Glutamatergic neuron (in vitro differentiated cells): ENCODE data around the gene DERL2. TPM values are rescaled to one million over a fixed set of nuclear protein-coding genes. Genes with fewer than 3 reads are reported as not detected.

Experiments
- DNase-seq: peaks from one replicate; pipeline ENCODE4 v3.0.0; 2022
- H3K27ac Mint-ChIP-seq: one replicate; pipeline ENCODE4 v1.8.0; 2020; ENCODE audit warnings: mild to moderate bottlenecking, mixed read lengths, inconsistent platforms; ENCODE audit not compliant: unreplicated experiment
- H3K27me3 Mint-ChIP-seq: one replicate; pipeline ENCODE4 v1.8.0; 2020; ENCODE audit warnings: mild to moderate bottlenecking, moderate library complexity, mixed read lengths, inconsistent platforms; ENCODE audit not compliant: unreplicated experiment
- H3K36me3 Mint-ChIP-seq: one replicate; pipeline ENCODE4 v1.8.0; 2020; ENCODE audit warnings: mild to moderate bottlenecking, mixed read lengths, inconsistent platforms; ENCODE audit not compliant: unreplicated experiment
- H3K4me1 Mint-ChIP-seq: one replicate; pipeline ENCODE4 v1.8.0; 2020; ENCODE audit warnings: mild to moderate bottlenecking, low read depth, mixed read lengths, inconsistent platforms; ENCODE audit not compliant: unreplicated experiment
- H3K4me3 Mint-ChIP-seq: one replicate; pipeline ENCODE4 v1.8.0; 2020; ENCODE audit warnings: mild to moderate bottlenecking, mixed read lengths, inconsistent platforms; ENCODE audit not compliant: unreplicated experiment
- H3K9me3 Mint-ChIP-seq: one replicate; pipeline ENCODE4 v1.8.0; 2020; ENCODE audit warnings: mild to moderate bottlenecking, moderate library complexity, mixed read lengths, inconsistent platforms; ENCODE audit not compliant: unreplicated experiment
- total RNA-seq: library from RNA; stranded (reverse); fragmentation: NEBNext Ultra II Directional; extraction: Animal tissue kit (Norgen Biotek cat#: 25700); gene quantifications from one replicate; pipeline ENCODE4 v1.2.1, GENCODE V29; 2021; ENCODE audit not compliant: unreplicated experiment
- TF ChIP-seq, protein P1 (sequence below): fragments of 200-600 bp; sonication (generic); IDR thresholded peaks from one replicate; pipeline ENCODE4 v1.5.0; 2021; ENCODE audit not compliant: partially characterized antibody, unreplicated experiment

Gene DERL2
- total RNA-seq, 1 donor from 2014 or later, result 56.1 TPM

- Mint-ChIP-seq H3K4me1 (peaks cover 6% of the 10 kb centered on the region), H3K4me3 (peak overlapping the region; percentile 10), H3K27ac (no peak overlapping the region), H3K27me3 (peaks cover 12% of the 10 kb centered on the region), H3K9me3 (peaks cover 5% of the 10 kb centered on the region), H3K36me3 (peaks cover 8% of the 10 kb centered on the region)
- no peak for DNase-seq
- TF ChIP-seq, protein P1, sequence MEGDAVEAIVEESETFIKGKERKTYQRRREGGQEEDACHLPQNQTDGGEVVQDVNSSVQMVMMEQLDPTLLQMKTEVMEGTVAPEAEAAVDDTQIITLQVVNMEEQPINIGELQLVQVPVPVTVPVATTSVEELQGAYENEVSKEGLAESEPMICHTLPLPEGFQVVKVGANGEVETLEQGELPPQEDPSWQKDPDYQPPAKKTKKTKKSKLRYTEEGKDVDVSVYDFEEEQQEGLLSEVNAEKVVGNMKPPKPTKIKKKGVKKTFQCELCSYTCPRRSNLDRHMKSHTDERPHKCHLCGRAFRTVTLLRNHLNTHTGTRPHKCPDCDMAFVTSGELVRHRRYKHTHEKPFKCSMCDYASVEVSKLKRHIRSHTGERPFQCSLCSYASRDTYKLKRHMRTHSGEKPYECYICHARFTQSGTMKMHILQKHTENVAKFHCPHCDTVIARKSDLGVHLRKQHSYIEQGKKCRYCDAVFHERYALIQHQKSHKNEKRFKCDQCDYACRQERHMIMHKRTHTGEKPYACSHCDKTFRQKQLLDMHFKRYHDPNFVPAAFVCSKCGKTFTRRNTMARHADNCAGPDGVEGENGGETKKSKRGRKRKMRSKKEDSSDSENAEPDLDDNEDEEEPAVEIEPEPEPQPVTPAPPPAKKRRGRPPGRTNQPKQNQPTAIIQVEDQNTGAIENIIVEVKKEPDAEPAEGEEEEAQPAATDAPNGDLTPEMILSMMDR, result no peak
Observed at GRCh38 chr17:5502552-5502951, 16.6 kb upstream of the DERL2 start.

DNA sequence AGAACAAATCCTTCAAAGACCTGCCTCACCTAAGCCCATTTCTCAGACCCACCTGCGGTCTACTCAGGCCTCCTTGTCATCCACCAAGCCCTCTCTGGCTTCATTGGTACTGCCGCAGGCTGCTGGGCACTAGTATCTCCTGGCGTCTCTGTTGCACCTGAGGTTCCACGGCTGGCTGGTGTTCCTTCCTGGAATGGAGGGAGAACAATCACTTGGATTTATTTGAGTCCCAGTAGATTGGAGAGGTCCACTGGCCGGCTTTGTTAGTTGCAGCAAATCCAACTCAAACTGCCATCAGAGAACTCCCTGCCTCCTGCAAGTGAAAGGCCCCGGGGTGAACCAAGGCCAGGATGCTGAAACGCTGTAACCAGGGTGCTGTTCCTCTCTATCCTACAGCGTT lies 15.7 kb upstream of the DERL2 start:
- Mint-ChIP-seq H3K27me3 (peaks cover 12% of the 10 kb centered on the region), H3K36me3 (peaks cover 8% of the 10 kb centered on the region), H3K4me1 (peaks cover 6% of the 10 kb centered on the region), H3K27ac (peak overlapping the region; percentile 69), H3K4me3 (peak overlapping the region; percentile 92), H3K9me3 (peaks cover 5% of the 10 kb centered on the region)
- TF ChIP-seq, protein P1, result no peak
- DNase-seq, result no peak

GRCh38 chr17:5500589-5501391 lies 14.8 kb upstream of the DERL2 start:
- Mint-ChIP-seq H3K36me3 (peaks cover 8% of the 10 kb centered on the region), H3K9me3 (peaks cover 5% of the 10 kb centered on the region), H3K4me3 (peak overlapping the region; percentile 96), H3K27ac (peak overlapping the region; percentile 96), H3K4me1 (peaks cover 6% of the 10 kb centered on the region), H3K27me3 (peaks cover 12% of the 10 kb centered on the region)
- TF ChIP-seq, protein P1, result no peak
- DNase-seq, result peak; percentile 97

DNA sequence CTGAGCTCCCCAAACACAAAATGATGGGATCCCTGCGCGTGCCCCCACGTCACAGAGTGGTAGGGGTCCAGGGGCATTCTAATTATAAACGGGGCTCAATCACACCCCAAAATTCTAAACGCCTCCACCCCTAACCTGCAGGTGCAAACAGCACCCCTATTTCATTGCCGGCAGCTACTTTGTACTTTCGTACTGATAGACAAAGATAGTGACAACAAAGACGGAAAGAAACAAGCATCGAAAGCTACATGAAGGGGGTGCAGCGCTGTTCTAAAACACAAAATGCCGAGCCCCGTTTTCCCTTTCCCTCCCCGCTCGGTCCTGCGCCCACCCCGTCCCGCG lies 14.2 kb upstream of the DERL2 start:
- no peak for DNase-seq
- Mint-ChIP-seq H3K27me3 (peaks cover 12% of the 10 kb centered on the region), H3K27ac (peak overlapping the region; percentile 96), H3K9me3 (peaks cover 5% of the 10 kb centered on the region), H3K4me1 (peaks cover 6% of the 10 kb centered on the region), H3K4me3 (peak overlapping the region; percentile 96), H3K36me3 (peaks cover 8% of the 10 kb centered on the region)
- TF ChIP-seq, protein P1, result no peak

DNA sequence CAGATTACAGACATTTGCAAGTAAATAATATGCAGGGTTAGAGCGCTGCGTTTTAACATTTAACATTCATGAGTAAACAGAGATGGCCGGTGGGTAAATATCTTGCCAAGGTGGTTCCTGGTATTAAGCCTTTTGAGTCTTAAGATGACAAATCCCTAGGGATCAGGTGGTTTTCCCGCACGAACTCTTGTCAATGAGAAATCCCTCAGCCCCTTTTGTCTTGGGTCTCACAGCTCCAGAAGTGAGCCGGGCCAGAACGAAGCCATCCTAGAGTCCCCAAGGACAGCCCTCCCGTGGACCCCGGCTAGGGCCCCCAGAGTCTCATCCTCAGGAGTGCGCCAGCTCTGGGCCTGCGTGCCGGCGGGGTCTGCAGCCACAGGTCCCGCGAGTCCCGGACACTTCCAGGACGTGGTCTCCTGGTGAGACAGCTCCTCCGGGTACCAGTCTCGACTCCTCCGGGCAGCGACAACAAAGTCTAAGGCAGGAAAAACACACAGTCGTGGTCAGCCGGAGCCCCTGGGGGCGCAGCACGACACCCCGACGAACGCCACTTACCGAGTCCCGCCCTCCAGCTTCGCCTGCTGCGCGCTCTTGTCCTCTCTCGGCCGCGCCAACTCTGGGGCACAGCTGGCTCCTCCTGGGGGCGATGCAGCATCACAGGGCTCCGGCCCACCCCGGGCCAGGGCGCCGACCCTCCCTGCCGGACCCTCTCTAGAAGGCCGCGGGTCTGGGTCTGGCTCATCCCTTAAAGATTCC lies 13.7 kb upstream of the DERL2 start:
- peaks cover 5% of the 10 kb centered on the region for H3K9me3 Mint-ChIP-seq
- H3K36me3 Mint-ChIP-seq, result peaks cover 8% of the 10 kb centered on the region
- peak overlapping the region; percentile 96 for H3K4me3 Mint-ChIP-seq
- DNase-seq, result peak; percentile 76
- peak overlapping the region; percentile 96 for H3K27ac Mint-ChIP-seq
- TF ChIP-seq, protein P1, result no peak
- H3K4me1 Mint-ChIP-seq, result peaks cover 6% of the 10 kb centered on the region
- peaks cover 12% of the 10 kb centered on the region for H3K27me3 Mint-ChIP-seq
